ENCODE data around the gene CREB3L2. TPM values are rescaled to one million over a fixed set of nuclear protein-coding genes. Genes with fewer than 3 reads are reported as not detected.
"Not testable (repeated sequence)": the region's sequence is repeated elsewhere in the genome, so short reads cannot be mapped to it uniquely, and the experiment has no call there.

CREB3L2 gene
- total RNA-seq, 4 donors from 2014 or later = 10.9 to 24.5 (median 14.1) TPM

GRCh38 chr7:137931823-137932222 is 70.1 kb downstream of the CREB3L2 start:
- Histone ChIP-seq H3K4me1 (peaks cover 46% of the 10 kb centered on the region), H3K36me3 (peaks cover 3% of the 10 kb centered on the region), H3K4me3 (no peak overlapping the region), H3K9me3 (no peaks in the 10 kb centered on the region), H3K27me3 (no peaks in the 10 kb centered on the region), H3K27ac (no peak overlapping the region)
- TF ChIP-seq EP300 (IDR thresholded peaks at IDR 0.05) (no peak), POLR2A (IDR thresholded peaks at IDR 0.05) (no peak), CTCF (IDR thresholded peaks at IDR 0.05) (no peak), POLR2AphosphoS5 (IDR thresholded peaks at IDR 0.05) (no peak)
- no peak for DNase-seq (ENCODE audit: low spot score in 2 of 2)
- 70% methylated on average over 2 of the region's 2 CpGs for WGBS

GRCh38 chr7:137930581-137930980 is 71.3 kb downstream of the CREB3L2 start:
- no peak for TF ChIP-seq POLR2AphosphoS5 (IDR thresholded peaks at IDR 0.05)
- TF ChIP-seq CTCF (IDR thresholded peaks at IDR 0.05) = no peak
- Histone ChIP-seq H3K36me3 (peaks cover 9% of the 10 kb centered on the region), H3K9me3 (no peaks in the 10 kb centered on the region), H3K4me3 (no peak overlapping the region), H3K4me1 (peaks cover 34% of the 10 kb centered on the region), H3K27ac (no peak overlapping the region), H3K27me3 (no peaks in the 10 kb centered on the region)
- no peak for DNase-seq (ENCODE audit: low spot score in 2 of 2)
- 86% methylated on average over 2 of the region's 2 CpGs for WGBS

- peaks cover 15% of the 10 kb centered on the region for H3K4me1 ChIP-seq
- TF ChIP-seq POLR2AphosphoS5 (IDR thresholded peaks at IDR 0.05) (no peak), EP300 (IDR thresholded peaks at IDR 0.05) (no peak)
- H3K27ac ChIP-seq = no peak overlapping the region
- 98% methylated on average over 5 of the region's 5 CpGs for WGBS
- H3K9me3 ChIP-seq = no peaks in the 10 kb centered on the region
- no peak overlapping the region for H3K4me3 ChIP-seq
- DNase-seq (ENCODE audit: low spot score in 2 of 2) = no peak
- peaks cover 9% of the 10 kb centered on the region for H3K36me3 ChIP-seq
- H3K27me3 ChIP-seq = no peaks in the 10 kb centered on the region
These were observed 73.3 kb downstream of the CREB3L2 start for GRCh38 chr7:137928626-137929025.

GRCh38 chr7:137927386-137927785 is 74.5 kb downstream of the CREB3L2 start:
- no peak for TF ChIP-seq CTCF (IDR thresholded peaks at IDR 0.05)
- no peak for TF ChIP-seq POLR2A (IDR thresholded peaks at IDR 0.05)
- no peak for TF ChIP-seq EP300 (IDR thresholded peaks at IDR 0.05)
- TF ChIP-seq POLR2AphosphoS5 (IDR thresholded peaks at IDR 0.05) = no peak
- no peaks in the 10 kb centered on the region for H3K9me3 ChIP-seq
- H3K27me3 ChIP-seq = no peaks in the 10 kb centered on the region
- DNase-seq (ENCODE audit: low spot score in 2 of 2) = no peak
- peaks cover 9% of the 10 kb centered on the region for H3K36me3 ChIP-seq
- H3K27ac ChIP-seq = no peak overlapping the region
- H3K4me1 ChIP-seq = peaks cover 2% of the 10 kb centered on the region
- H3K4me3 ChIP-seq = no peak overlapping the region

GRCh38 chr7:137926206-137926605 is 75.7 kb downstream of the CREB3L2 start:
- DNase-seq (ENCODE audit: low spot score in 2 of 2); H3K27me3 ChIP-seq; H3K4me1 ChIP-seq; H3K36me3 ChIP-seq; H3K4me3 ChIP-seq; H3K27ac ChIP-seq; H3K9me3 ChIP-seq: not testable (repeated sequence)
- WGBS = 97% methylated on average over 6 of the region's 6 CpGs

- no peak for TF ChIP-seq POLR2AphosphoS5 (IDR thresholded peaks at IDR 0.05)
- TF ChIP-seq POLR2A (IDR thresholded peaks at IDR 0.05) = no peak
- TF ChIP-seq EP300 (IDR thresholded peaks at IDR 0.05) = no peak
- H3K4me3 ChIP-seq = no peak overlapping the region
- 72% methylated on average over 4 of the region's 4 CpGs for WGBS
These were observed 76.1 kb downstream of the CREB3L2 start for GRCh38 chr7:137925754-137926153.

GRCh38 chr7:137925091-137925490 is 76.8 kb downstream of the CREB3L2 start:
- H3K27ac ChIP-seq = no peak overlapping the region
- H3K9me3 ChIP-seq = no peaks in the 10 kb centered on the region
- no peak overlapping the region for H3K4me3 ChIP-seq
- H3K4me1 ChIP-seq = no peaks in the 10 kb centered on the region
- peaks cover 9% of the 10 kb centered on the region for H3K36me3 ChIP-seq
- DNase-seq (ENCODE audit: low spot score in 2 of 2) = no peak
- no peaks in the 10 kb centered on the region for H3K27me3 ChIP-seq
- TF ChIP-seq POLR2A (IDR thresholded peaks at IDR 0.05) (no peak), EP300 (IDR thresholded peaks at IDR 0.05) (no peak), CTCF (IDR thresholded peaks at IDR 0.05) (no peak), POLR2AphosphoS5 (IDR thresholded peaks at IDR 0.05) (no peak)

More at GRCh38 chr7:137925754-137926153, 76.1 kb downstream of the CREB3L2 start:
- no peak for DNase-seq (ENCODE audit: low spot score in 2 of 2)
- Histone ChIP-seq H3K27me3 (no peaks in the 10 kb centered on the region), H3K36me3 (peaks cover 9% of the 10 kb centered on the region), H3K4me1 (no peaks in the 10 kb centered on the region), H3K27ac (no peak overlapping the region), H3K9me3 (no peaks in the 10 kb centered on the region)

All from suprapubic skin (tissue), 4 donors.